KG1 (cell line): ENCODE measurements around the gene DUSP28.

Source experiments
- DNase-seq: peaks from one replicate; lab custom pipeline; 2025; lab: John Stamatoyannopoulos, UW

The DUSP28 gene

DNA sequence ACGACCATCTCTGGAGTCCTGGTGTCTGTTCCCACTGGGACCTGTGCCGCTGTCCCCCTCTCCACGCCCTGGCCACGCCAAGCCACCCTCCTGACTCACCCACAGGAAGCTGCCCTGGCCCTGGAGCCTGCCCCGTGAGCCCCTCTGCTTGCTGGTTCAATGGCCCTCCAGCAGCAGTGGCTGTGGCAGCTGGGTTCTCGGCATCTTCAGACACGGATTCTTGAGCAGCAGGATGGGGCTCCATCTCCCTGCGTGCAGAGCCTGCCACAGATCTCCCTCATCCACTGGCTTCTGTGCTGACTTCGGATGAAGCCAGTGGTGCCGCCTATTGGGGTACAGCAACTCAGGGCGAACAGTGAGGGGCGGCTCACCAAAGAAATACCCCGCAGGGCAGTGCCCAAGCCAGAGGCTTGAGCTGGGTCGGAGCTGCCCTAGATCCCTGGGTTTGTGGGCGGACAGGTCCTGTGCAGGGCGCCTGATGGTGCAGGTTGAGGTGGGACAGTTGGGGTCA, 40.3 kb downstream of the DUSP28 start:
- no peak for DNase-seq

DNA sequence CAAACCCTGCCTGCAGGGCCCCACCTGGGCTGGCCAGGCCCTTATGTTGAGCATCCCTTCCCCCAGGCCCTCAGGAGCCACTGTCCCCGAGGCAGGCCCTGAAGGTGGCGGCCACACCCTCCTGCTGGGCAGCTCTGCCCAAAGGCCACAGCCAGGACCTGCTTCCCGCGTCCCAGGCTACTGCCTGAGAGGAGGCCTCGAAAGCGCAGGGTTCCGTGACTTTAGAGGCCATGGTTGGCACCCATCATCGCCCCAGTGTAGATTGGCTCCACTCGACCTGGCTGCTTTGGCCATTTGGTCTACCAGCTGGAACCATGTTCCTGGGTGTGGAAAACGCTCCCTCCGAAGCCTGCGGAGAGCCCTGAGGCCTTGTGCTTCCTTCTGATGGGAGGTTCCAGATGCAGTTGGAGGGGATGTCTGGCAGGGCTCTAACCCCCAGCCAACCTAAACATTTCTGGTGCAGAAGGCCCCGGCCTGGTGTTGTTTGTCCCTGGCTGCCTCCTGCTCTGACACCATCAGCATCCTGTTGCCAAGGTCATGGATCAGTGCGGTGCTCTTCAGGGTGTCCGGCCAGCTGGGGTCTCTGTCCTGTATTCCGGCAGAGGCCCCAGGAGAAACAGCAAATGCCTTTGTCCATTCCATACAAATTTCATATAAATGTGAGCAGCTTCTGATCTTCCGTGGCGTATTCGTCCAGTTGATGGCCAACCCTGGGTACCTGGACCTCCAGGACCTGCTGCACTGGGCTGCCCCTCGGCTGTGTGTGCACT, 41.1 kb downstream of the DUSP28 start:
- DNase-seq, result no peak

DNA sequence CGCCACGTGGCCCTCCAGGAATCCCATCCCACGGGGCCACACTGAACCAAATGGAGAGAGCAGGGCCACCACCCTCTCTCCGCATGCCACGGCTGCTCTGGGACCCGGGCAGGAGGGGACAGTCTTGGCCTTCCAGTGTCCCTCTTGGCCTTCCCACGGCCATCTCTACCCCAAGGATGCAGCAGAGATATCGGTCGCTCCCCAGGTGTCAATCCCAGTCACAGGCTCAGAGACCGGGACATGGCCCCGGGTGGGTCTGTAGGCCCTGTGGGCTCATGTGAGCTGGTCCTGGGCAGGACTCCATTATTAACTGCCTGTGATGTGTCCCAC, 41.6 kb downstream of the DUSP28 start:
- no peak for DNase-seq

DNA sequence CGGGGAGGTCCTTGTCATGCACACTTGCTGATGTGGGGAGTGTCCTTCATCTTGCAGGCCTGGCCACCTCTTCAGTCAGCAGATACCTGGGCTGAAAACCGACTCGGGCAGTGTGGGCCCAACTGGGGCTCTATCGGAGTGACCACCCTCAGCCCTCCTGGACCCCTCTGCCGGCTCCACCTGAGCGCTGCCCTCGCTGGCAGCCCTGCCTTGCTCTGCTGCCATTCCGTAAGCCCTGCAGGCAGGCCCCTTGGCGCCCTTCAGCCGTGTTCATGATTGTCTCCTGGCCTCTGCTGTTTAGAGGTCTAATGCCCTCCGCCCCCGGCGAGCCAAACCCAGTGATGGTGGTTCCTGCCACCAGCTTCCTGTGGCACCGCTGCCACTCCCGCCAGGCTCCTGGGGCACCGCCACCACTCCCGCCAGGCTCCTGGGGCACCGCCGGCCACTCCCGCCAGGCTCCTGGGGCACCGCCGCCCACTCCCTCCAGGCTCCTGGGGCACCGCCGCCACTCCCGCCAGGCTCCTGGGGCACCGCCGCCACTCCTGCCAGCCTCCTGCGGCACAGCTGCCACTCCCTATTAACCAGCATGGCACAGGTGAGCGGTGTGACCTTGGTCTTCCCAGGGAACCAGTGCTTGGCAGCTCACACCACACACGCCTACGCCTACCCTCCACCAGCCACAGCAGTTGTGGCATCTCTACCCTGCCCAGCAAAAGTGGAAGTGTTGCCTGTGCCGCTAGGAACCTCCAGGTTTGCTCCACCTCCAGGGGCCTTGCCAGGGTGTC, 42.3 kb downstream of the DUSP28 start:
- DNase-seq, result no peak

DNA sequence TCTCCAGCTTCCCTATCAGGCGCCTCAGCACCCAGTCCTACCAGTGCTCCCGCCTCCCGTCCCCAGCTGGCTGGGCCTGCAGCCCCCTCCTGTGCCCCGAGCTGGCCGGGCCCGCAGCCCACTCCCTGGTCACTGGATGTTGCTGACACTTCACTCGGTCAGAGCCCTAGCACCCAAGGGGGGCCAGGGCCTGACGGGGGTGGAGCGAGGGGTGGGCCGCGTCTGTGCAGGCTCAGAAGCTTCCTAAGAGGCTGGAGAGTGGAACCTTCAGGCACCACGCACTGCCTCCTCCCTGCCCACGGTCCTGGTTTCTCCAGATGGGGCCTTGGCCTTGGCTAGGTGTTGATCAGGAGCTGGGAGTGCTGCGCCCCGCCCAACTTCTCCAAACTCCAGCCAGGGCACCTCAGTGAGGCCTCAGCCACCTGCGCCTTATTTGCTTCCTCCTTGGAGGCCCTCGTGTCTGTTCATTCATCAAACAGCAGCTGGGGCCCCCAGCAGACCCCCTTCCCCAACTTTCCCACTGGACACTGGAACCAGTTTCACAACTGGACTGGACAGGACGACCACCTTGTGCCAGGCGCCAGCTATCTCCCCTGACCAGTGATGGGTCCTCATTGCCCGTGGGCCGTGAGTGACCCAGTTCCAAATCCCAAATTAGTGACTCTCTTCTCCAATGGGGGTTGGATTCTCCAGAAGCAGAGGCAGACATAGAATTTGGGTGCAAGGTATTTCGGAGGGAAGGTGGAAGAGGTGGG, 43.1 kb downstream of the DUSP28 start:
- DNase-seq, result no peak

DNA sequence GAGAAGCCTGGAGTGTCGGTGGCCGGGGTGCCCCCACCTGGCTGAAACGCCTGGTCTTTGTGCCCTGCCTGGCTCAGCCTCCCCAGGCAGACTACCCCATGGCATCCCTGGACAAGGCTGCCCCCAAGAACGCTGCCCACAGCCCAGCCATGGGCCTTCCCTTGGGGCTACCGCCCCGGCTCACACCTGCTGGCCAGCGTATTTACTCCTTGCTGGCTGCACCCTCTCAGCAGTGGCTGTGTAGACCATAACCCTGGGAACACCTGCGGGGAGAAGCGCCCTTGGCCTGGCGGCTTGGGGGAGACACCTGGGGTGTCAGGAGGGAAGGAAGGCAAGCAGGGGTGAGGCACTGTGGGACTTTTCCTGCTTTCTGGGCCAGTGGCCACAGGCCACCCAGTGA, 43.7 kb downstream of the DUSP28 start:
- DNase-seq, result no peak

DNA sequence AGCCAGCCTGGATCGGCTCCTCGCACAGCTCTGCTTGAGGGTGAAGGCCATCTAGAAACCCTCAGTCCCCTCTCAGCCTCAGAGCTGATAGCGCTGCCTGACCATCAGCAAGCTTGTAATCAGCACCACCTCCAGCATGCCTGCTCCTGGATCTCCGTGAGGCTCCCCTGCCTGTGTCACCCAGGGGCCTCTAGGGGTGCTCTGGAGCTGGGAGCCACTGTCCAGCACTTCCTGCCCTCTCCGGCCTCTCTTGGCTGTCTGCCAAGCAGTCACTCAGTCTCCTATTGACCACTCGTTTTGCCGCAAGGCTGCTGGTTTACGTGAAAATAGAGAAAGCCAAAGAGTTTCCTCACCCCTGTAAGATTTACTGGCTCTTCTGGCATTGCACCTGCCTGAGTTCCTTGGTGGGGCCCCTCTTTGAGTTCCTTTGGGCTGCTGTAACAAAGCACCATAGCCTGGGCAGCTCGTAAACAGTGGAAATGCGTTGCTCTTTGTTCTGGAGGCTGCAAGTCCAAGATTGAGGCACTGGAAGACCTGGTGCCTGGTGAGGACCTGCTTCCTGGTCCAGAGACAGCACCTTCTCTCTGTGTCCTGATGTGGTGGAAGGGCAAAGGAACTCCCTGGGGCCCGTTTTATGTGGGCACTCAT, 44.3 kb downstream of the DUSP28 start:
- no peak for DNase-seq

DNA sequence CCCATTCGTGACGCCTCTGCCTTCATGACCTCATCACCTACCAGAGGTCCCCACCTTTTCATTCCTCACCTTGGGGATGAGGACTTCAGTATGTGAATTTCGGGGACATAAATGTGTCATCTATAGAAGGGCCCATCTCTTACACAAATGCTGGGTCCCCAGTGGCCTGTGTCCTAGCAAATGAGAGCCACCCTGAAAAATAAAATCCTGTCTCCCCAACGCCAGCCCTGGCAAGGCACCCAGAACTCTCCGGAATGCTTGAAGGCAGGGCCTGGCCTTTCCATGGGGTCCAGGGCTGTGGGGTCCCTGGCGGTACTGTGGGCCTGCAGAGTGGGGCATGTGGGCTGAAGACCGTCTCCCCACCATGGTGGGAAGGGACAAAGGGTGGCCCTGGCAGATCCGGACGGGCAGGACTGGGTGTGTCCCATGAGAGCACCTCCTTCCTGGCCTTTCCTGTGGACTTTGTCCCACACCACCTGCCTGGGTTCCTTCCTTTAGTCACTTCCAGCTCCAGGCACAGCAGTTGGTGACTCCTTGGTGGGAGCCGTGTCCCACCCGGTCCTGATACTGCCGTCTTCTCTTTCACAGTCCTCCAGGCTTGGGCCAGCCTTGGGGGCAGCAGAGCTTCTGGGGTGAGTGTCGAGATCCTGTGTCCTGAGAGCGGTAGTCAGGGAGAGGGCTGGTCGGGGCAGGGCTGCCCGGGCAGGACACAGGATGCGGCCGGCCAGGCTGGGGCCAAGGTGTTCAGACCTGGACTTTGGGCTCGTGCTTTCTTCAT, 45.0 kb downstream of the DUSP28 start:
- DNase-seq, result no peak

DNA sequence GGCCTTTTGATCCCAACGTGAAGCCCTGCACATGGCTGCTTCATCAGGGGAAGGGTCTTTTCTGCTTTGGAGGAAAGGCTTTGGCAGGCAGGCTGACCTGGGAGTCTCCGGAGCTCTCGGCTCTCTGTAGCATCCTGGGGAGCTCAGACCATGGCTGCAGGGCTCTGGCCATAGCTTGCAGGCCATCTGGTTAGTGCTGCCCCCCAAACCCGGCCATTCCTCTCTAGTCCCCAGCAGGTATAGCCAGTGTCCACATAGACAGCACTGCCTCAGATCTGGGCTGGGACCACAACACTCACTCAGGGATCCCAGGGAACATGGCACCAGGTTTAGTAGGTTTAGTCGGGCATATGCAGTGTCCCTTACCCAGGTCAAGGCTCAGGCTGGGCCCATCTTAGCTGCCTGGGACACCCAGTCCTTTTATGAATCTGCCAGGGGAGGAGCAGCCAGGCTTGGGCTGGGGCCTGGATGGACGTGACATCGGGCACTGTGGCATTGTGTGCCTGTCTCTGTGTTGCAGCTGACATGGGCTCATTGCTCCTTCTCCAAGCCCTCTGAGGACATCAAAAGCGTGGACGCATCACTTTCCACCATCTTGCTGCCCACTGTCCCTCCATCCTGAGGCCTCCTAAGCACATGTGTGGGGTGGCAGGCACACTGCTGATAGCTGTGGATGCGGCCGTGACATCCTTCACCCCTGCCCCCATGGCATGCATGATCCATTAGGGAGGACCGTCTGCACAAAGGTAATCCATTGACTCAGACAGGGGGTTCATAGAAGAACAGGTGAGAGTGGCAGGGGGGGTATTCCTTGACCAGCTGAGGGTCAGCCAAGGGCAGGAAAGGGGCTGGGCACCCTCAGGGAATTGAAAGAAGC, 45.9 kb downstream of the DUSP28 start:
- DNase-seq, result no peak

DNA sequence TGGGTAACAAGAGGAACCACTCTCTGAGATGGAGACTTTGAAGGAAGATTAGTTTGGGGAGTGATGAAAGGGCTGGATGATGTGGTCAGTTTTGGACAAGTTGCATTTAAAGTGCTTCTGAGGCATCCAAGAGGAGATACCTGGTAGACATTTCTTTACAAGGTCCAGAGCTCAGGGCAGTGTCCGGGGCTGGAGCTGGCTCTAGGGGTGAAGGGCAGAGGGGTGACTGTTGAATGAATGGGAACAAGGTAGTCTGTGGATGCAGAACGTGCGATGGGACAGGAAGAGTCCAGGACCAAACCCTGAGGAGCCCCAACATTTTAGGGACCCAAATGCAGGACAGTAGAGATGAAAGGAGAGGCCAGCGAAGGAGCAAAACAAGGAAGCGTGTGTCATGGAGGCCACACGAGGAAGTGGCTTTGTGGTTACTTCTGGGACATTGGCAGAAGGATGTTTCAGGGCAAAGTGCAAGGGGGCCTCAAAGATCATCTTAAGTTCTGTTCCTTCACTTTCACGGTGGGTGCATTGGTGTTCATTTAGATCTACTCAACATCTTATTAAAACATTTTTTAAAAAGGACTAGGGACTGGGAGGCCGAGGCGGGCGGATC, 51.5 kb downstream of the DUSP28 start:
- no peak for DNase-seq
